PFSK-1 (cell line): ENCODE results near the gene TEX14.

ENCODE experiments used
- FOXP2 ChIP-seq: optimal IDR thresholded peaks from 2 replicates; pipeline ENCODE3; 2011; ENCODE audit warnings: borderline replicate concordance, control low read depth, inconsistent platforms; ENCODE audit not compliant: insufficient read depth; ENCODE audit errors: extremely low read length, extremely low read depth
- POLR2AphosphoS5 ChIP-seq: IDR thresholded peaks from 2 replicates; pipeline ENCODE4 v1.6.1; 2012; ENCODE audit warnings: low read depth, mild to moderate bottlenecking, control low read depth, low read length, moderate library complexity
- SIN3A ChIP-seq: IDR thresholded peaks from 2 replicates; pipeline ENCODE4 v1.6.1; 2012; ENCODE audit warnings: mild to moderate bottlenecking, low read length, moderate library complexity, borderline replicate concordance; ENCODE audit not compliant: insufficient read depth
- TAF1 ChIP-seq: IDR thresholded peaks from 2 replicates; pipeline ENCODE4 v1.6.1; 2012; ENCODE audit warnings: low read length, control low read depth, borderline replicate concordance; ENCODE audit not compliant: insufficient read depth
- TF ChIP-seq, protein P1 (sequence below), 2 experiments: IDR thresholded peaks; 2 replicates each; pipeline versions ENCODE4 v1.6.1 to v1.8.0; 2011 to 2012; ENCODE audit warnings: low read depth in 2 of 2, low read length in 2 of 2, control low read depth in 1 of 2, inconsistent platforms in 1 of 2, mild to moderate bottlenecking in 1 of 2, moderate library complexity in 1 of 2; ENCODE audit not compliant: insufficient read depth in 1 of 2

DNA sequence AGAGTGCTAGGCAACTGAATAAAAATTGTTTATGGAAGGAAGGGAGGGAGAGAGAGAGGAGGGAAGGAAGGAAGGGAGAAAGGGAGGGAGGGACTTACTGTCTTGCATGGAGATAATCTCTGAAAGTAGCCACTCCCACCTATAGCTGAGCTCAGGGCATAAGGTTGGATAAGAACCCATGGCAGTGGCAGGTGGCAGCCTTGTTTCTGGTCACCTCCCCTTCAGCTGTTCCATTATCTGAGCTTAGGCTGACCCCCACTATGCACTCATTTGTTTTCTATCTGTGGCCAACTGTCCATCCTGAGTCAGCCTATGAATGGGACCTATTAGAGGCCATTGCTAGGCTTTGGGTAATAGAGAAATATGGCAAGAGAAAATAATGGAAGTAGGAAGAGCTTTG, 152.1 kb downstream of the TEX14 start:
- TF ChIP-seq POLR2AphosphoS5 (no peak), TAF1 (no peak), FOXP2 (no peak), SIN3A (no peak)
- TF ChIP-seq, protein P1, sequence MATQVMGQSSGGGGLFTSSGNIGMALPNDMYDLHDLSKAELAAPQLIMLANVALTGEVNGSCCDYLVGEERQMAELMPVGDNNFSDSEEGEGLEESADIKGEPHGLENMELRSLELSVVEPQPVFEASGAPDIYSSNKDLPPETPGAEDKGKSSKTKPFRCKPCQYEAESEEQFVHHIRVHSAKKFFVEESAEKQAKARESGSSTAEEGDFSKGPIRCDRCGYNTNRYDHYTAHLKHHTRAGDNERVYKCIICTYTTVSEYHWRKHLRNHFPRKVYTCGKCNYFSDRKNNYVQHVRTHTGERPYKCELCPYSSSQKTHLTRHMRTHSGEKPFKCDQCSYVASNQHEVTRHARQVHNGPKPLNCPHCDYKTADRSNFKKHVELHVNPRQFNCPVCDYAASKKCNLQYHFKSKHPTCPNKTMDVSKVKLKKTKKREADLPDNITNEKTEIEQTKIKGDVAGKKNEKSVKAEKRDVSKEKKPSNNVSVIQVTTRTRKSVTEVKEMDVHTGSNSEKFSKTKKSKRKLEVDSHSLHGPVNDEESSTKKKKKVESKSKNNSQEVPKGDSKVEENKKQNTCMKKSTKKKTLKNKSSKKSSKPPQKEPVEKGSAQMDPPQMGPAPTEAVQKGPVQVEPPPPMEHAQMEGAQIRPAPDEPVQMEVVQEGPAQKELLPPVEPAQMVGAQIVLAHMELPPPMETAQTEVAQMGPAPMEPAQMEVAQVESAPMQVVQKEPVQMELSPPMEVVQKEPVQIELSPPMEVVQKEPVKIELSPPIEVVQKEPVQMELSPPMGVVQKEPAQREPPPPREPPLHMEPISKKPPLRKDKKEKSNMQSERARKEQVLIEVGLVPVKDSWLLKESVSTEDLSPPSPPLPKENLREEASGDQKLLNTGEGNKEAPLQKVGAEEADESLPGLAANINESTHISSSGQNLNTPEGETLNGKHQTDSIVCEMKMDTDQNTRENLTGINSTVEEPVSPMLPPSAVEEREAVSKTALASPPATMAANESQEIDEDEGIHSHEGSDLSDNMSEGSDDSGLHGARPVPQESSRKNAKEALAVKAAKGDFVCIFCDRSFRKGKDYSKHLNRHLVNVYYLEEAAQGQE (IDR thresholded peaks at IDR 0.05; ENCODE audit: insufficient read depth in 1 of 2, low read depth in 2 of 2, low read length in 2 of 2) = no peak
